ENCODE results near the gene SLC38A9.

DNA sequence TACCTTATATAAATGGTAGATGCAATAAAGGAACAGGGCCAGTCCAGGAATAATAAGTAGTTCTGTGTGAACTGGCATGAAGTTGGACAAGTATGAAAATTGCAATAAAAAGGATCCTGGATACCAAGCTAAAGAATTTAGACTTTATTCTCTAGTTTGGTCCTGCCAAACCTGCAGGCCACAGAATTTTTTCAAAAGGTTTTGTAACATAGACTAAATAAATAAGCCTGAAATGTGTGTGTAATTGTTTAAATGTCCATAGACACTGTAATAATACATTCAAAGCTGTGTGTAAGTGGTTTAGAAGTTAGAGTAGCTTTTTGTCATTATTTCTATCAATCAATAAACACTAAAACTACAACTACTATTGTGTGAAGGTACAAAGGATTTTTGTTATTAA is 101.6 kb downstream of the SLC38A9 start:
- no peak for TF ChIP-seq POLR2A (IDR thresholded peaks at IDR 0.05)
- TF ChIP-seq, protein P1, sequence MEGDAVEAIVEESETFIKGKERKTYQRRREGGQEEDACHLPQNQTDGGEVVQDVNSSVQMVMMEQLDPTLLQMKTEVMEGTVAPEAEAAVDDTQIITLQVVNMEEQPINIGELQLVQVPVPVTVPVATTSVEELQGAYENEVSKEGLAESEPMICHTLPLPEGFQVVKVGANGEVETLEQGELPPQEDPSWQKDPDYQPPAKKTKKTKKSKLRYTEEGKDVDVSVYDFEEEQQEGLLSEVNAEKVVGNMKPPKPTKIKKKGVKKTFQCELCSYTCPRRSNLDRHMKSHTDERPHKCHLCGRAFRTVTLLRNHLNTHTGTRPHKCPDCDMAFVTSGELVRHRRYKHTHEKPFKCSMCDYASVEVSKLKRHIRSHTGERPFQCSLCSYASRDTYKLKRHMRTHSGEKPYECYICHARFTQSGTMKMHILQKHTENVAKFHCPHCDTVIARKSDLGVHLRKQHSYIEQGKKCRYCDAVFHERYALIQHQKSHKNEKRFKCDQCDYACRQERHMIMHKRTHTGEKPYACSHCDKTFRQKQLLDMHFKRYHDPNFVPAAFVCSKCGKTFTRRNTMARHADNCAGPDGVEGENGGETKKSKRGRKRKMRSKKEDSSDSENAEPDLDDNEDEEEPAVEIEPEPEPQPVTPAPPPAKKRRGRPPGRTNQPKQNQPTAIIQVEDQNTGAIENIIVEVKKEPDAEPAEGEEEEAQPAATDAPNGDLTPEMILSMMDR (IDR thresholded peaks at IDR 0.05): no peak

Data from testis (tissue), 2 donors.